ENCODE data around the gene PCNX4. TPM values are rescaled to one million over a fixed set of nuclear protein-coding genes. Genes with fewer than 3 reads are reported as not detected.

Gene PCNX4
- total RNA-seq, 2 experiments from 2014 or later = 49.1 to 54.4 TPM

GRCh38 chr14:60161196-60162107 lies 69.7 kb downstream of the PCNX4 start:
- Histone ChIP-seq H3K4me1 (ENCODE audit: insufficient read depth, low read length, poor library complexity, severe bottlenecking) (peaks cover 26% of the 10 kb centered on the region), H3K36me3 (ENCODE audit: insufficient read depth, low read length) (peaks cover 6% of the 10 kb centered on the region), H3K9me2 (ENCODE audit: insufficient read depth, low read length) (no peaks in the 10 kb centered on the region), H3K9me3 (ENCODE audit: low read length) (no peaks in the 10 kb centered on the region), H3K27ac (ENCODE audit: low read depth, low read length, poor library complexity, severe bottlenecking) (no peak overlapping the region), H4K20me1 (ENCODE audit: insufficient read depth, low read length) (no peaks in the 10 kb centered on the region), H2AFZ (ENCODE audit: low read length) (no peak overlapping the region), H3K79me2 (ENCODE audit: insufficient read depth, low read depth, low read length) (peaks cover 14% of the 10 kb centered on the region; the same call in 1 of the 2 replicates), H3K4me2 (ENCODE audit: low read length) (no peak overlapping the region), H3K4me3 (ENCODE audit: low read depth, low read length, poor library complexity, severe bottlenecking) (no peak overlapping the region)
- intact Hi-C loops (cut with micrococcal nuclease; ENCODE audit: unreplicated experiment) = no loop called here
- peak; percentile 14 for DNase-seq (ENCODE audit: low spot score)
- TF ChIP-seq, protein P1, sequence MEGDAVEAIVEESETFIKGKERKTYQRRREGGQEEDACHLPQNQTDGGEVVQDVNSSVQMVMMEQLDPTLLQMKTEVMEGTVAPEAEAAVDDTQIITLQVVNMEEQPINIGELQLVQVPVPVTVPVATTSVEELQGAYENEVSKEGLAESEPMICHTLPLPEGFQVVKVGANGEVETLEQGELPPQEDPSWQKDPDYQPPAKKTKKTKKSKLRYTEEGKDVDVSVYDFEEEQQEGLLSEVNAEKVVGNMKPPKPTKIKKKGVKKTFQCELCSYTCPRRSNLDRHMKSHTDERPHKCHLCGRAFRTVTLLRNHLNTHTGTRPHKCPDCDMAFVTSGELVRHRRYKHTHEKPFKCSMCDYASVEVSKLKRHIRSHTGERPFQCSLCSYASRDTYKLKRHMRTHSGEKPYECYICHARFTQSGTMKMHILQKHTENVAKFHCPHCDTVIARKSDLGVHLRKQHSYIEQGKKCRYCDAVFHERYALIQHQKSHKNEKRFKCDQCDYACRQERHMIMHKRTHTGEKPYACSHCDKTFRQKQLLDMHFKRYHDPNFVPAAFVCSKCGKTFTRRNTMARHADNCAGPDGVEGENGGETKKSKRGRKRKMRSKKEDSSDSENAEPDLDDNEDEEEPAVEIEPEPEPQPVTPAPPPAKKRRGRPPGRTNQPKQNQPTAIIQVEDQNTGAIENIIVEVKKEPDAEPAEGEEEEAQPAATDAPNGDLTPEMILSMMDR (conservative IDR thresholded peaks at IDR 0.05; ENCODE audit: low read length) = no peak
- TF ChIP-seq EZH2phosphoT487 (IDR thresholded peaks at IDR 0.05; ENCODE audit: borderline replicate concordance, low read depth, low read length) = no peak
- ChIA-PET POLR2A (interaction anchor here (0.6 to 5.3 kb wide), 9 partner anchors 10 to 1915 kb away, joined by 3 to 28 read pairs (median 4); no protein-coding TSS in a partner anchor), CTCF (ENCODE audit: unreplicated experiment) (no interaction called here)
- no TSS peak for BruUV-seq (replicated peaks)

DNA sequence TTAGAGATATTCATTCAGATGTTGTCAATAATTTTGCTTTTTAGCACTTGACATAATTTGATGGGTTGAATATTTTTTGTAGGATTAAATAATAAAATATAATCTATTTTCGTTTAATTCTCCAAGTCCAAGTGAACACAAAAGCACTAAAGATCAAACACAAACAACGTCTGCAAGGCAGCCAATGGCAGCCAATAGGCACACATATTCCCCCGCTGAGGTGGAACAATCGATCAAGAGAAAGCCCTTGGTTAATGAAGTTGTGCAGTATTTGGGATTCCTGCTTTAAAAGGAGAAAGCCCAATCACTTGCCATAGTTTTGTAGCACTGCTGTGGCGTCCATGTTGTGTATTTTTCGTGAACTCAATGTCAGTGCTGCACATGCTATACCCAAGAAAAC lies 72.0 kb downstream of the PCNX4 start:
- Histone ChIP-seq H3K9me2 (ENCODE audit: insufficient read depth, low read length) (no peaks in the 10 kb centered on the region), H3K4me1 (ENCODE audit: insufficient read depth, low read length, poor library complexity, severe bottlenecking) (peaks cover 28% of the 10 kb centered on the region), H3K4me2 (ENCODE audit: low read length) (peak overlapping the region; percentile 82), H4K20me1 (ENCODE audit: insufficient read depth, low read length) (no peaks in the 10 kb centered on the region), H3K9me3 (ENCODE audit: low read length) (no peaks in the 10 kb centered on the region), H3K79me2 (ENCODE audit: insufficient read depth, low read depth, low read length) (peaks cover 14% of the 10 kb centered on the region; the same call in 1 of the 2 replicates), H2AFZ (ENCODE audit: low read length) (no peak overlapping the region), H3K4me3 (ENCODE audit: low read depth, low read length, poor library complexity, severe bottlenecking) (peak overlapping the region; percentile 70), H3K36me3 (ENCODE audit: insufficient read depth, low read length) (peaks cover 6% of the 10 kb centered on the region), H3K27ac (ENCODE audit: low read depth, low read length, poor library complexity, severe bottlenecking) (no peak overlapping the region)
- intact Hi-C loops (cut with micrococcal nuclease; ENCODE audit: unreplicated experiment) = no loop called here
- ChIA-PET POLR2A (interaction anchor here (1.0 to 5.3 kb wide), 6 partner anchors 9 to 199 kb away, joined by 3 to 28 read pairs (median 5); partner anchors contain the start of gene PCNX4), CTCF (ENCODE audit: unreplicated experiment) (no interaction called here)
- TF ChIP-seq, protein P1 (conservative IDR thresholded peaks at IDR 0.05; ENCODE audit: low read length) = no peak
- TF ChIP-seq EZH2phosphoT487 (IDR thresholded peaks at IDR 0.05; ENCODE audit: borderline replicate concordance, low read depth, low read length) = no peak
- no peak for DNase-seq (ENCODE audit: low spot score)
- BruUV-seq (replicated peaks) = TSS peak; percentile 75

- Histone ChIP-seq H3K4me2 (ENCODE audit: low read length) (peak overlapping the region; percentile 82), H2AFZ (ENCODE audit: low read length) (peak overlapping the region; percentile 90), H3K4me1 (ENCODE audit: insufficient read depth, low read length, poor library complexity, severe bottlenecking) (peaks cover 28% of the 10 kb centered on the region), H3K9me2 (ENCODE audit: insufficient read depth, low read length) (no peaks in the 10 kb centered on the region), H3K36me3 (ENCODE audit: insufficient read depth, low read length) (peaks cover 6% of the 10 kb centered on the region), H3K27ac (ENCODE audit: low read depth, low read length, poor library complexity, severe bottlenecking) (peak overlapping the region; percentile 69), H3K79me2 (ENCODE audit: insufficient read depth, low read depth, low read length) (peaks cover 14% of the 10 kb centered on the region; the same call in 1 of the 2 replicates), H3K4me3 (ENCODE audit: low read depth, low read length, poor library complexity, severe bottlenecking) (peak overlapping the region; percentile 70), H3K9me3 (ENCODE audit: low read length) (no peaks in the 10 kb centered on the region), H4K20me1 (ENCODE audit: insufficient read depth, low read length) (no peaks in the 10 kb centered on the region)
- no peak for DNase-seq (ENCODE audit: low spot score)
- TF ChIP-seq EZH2phosphoT487 (IDR thresholded peaks at IDR 0.05; ENCODE audit: borderline replicate concordance, low read depth, low read length) = no peak
- TF ChIP-seq, protein P1 (conservative IDR thresholded peaks at IDR 0.05; ENCODE audit: low read length) = no peak
- ChIA-PET CTCF (ENCODE audit: unreplicated experiment) (interaction anchor here (0.6 to 1.0 kb wide), 2 partner anchors 19 to 1145 kb away, joined by 3 to 4 read pairs; no protein-coding TSS in a partner anchor), POLR2A (interaction anchor here (0.6 to 5.3 kb wide), 7 partner anchors 9 to 199 kb away, joined by 3 to 28 read pairs (median 6); partner anchors contain the start of gene PCNX4)
- no TSS peak for BruUV-seq (replicated peaks)
- intact Hi-C loops (cut with micrococcal nuclease; ENCODE audit: unreplicated experiment) = no loop called here
Measured at GRCh38 chr14:60164404-60164711, 72.6 kb downstream of the PCNX4 start.

Data from OCI-LY7 (cell line).